H9 (cell line): ENCODE results near the gene SLC22A2. TPM values are rescaled to one million over a fixed set of nuclear protein-coding genes. Genes with fewer than 3 reads are reported as not detected.

Experiments
- DNase-seq: peaks from one replicate; pipeline ENCODE4 v3.0.0-alpha.2; 2017
- H2AFZ ChIP-seq: one replicate; pipeline ENCODE4 v1.6.1; 2013; ENCODE audit warnings: mild to moderate bottlenecking, low read length, control low read depth, moderate library complexity
- H2AK5ac ChIP-seq: 2 replicates; pipeline ENCODE4 v1.6.1; 2013; ENCODE audit warnings: low read length, control low read depth, mixed read lengths; ENCODE audit not compliant: insufficient read length
- H2BK120ac ChIP-seq: one replicate; pipeline ENCODE4 v1.6.1; 2013; ENCODE audit warnings: low read depth, mild to moderate bottlenecking, low read length, control low read depth, inconsistent platforms; ENCODE audit not compliant: poor library complexity, severe bottlenecking
- H2BK12ac ChIP-seq: 2 replicates; pipeline ENCODE4 v1.6.1; 2013; ENCODE audit warnings: low read length, control low read depth, mixed read lengths, low read depth; ENCODE audit not compliant: insufficient read length
- H2BK15ac ChIP-seq: 2 replicates; pipeline ENCODE4 v1.6.1; 2013; ENCODE audit warnings: low read depth, low read length, control low read depth
- H2BK20ac ChIP-seq: one replicate; pipeline ENCODE4 v1.6.1; 2013; ENCODE audit warnings: low read depth, mild to moderate bottlenecking, low read length, control low read depth, inconsistent platforms; ENCODE audit not compliant: poor library complexity, severe bottlenecking
- H2BK5ac ChIP-seq: 2 replicates; pipeline ENCODE4 v1.6.1; 2013; ENCODE audit warnings: low read length, control low read depth, mixed read lengths; ENCODE audit not compliant: insufficient read length
- H3K14ac ChIP-seq: 2 replicates; pipeline ENCODE4 v1.6.1; 2013; ENCODE audit warnings: low read length, control low read depth; ENCODE audit not compliant: insufficient read depth
- H3K18ac ChIP-seq: 2 replicates; pipeline ENCODE4 v1.6.1; 2013; ENCODE audit warnings: low read depth, mild to moderate bottlenecking, mixed read lengths, low read length, control low read depth; ENCODE audit not compliant: insufficient read length
- H3K23ac ChIP-seq: 2 replicates; pipeline ENCODE4 v1.6.1; 2013; ENCODE audit warnings: low read length, control low read depth, mixed read lengths, low read depth; ENCODE audit not compliant: insufficient read length
- H3K23me2 ChIP-seq: 2 replicates; pipeline ENCODE4 v1.6.1; 2013; ENCODE audit warnings: low read depth, mild to moderate bottlenecking, mixed read lengths, low read length, control low read depth; ENCODE audit not compliant: insufficient read length, poor library complexity, severe bottlenecking
- H3K27ac ChIP-seq: 2 replicates; pipeline ENCODE4 v1.5.1; 2013; ENCODE audit warnings: low read length, control low read depth, mixed read lengths, low read depth; ENCODE audit not compliant: insufficient read length
- H3K27me3 ChIP-seq: 2 replicates; pipeline ENCODE4 v1.6.1; 2013; ENCODE audit warnings: low read length, control low read depth, inconsistent platforms; ENCODE audit not compliant: insufficient read depth
- H3K4ac ChIP-seq: 2 replicates; pipeline ENCODE4 v1.6.1; 2013; ENCODE audit warnings: low read depth, mild to moderate bottlenecking, control low read depth, inconsistent platforms, low read length, moderate library complexity
- H3K4me1 ChIP-seq: 2 replicates; pipeline ENCODE4 v1.6.1; 2013; ENCODE audit warnings: low read length, control low read depth, inconsistent platforms; ENCODE audit not compliant: insufficient read depth
- H3K4me2 ChIP-seq: 2 replicates; pipeline ENCODE4 v1.6.1; 2013; ENCODE audit warnings: low read length, control low read depth, mixed read lengths; ENCODE audit not compliant: insufficient read length, insufficient read depth
- H3K56ac ChIP-seq: 2 replicates; pipeline ENCODE4 v1.6.1; 2013; ENCODE audit warnings: low read depth, mild to moderate bottlenecking, mixed read lengths, low read length, control low read depth; ENCODE audit not compliant: insufficient read length
- H3K79me1 ChIP-seq: 2 replicates; pipeline ENCODE4 v1.6.1; 2013; ENCODE audit warnings: low read depth, mild to moderate bottlenecking, moderate library complexity, low read length, control low read depth, inconsistent platforms; ENCODE audit not compliant: insufficient read depth, poor library complexity, severe bottlenecking
- H3K79me2 ChIP-seq: 2 replicates; pipeline ENCODE4 v1.6.1; 2013; ENCODE audit warnings: low read length, control low read depth, inconsistent platforms; ENCODE audit not compliant: insufficient read depth
- H3K9ac ChIP-seq: 2 replicates; pipeline ENCODE4 v1.6.1; 2013; ENCODE audit warnings: low read length, control low read depth, mixed read lengths; ENCODE audit not compliant: insufficient read length; ENCODE audit errors: extremely low read depth
- H3K9me3 ChIP-seq: one replicate; pipeline ENCODE4 v1.6.1; 2013; ENCODE audit warnings: low read depth, low read length, inconsistent platforms; ENCODE audit not compliant: control insufficient read depth
- H3T11ph ChIP-seq: one replicate; pipeline ENCODE4 v1.6.1; 2013; ENCODE audit warnings: mild to moderate bottlenecking, low read length, control low read depth, inconsistent platforms
- H4K20me1 ChIP-seq: one replicate; pipeline ENCODE4 v1.6.1; 2013; ENCODE audit not compliant: control insufficient read depth, insufficient read length, insufficient read depth
- H4K5ac ChIP-seq: 2 replicates; pipeline ENCODE4 v1.6.1; 2013; ENCODE audit warnings: low read depth, mild to moderate bottlenecking, mixed read lengths, low read length, control low read depth; ENCODE audit not compliant: insufficient read length
- H4K8ac ChIP-seq: replicated peaks from 2 replicates; pipeline ENCODE4 v1.6.1; 2013; ENCODE audit warnings: low read length, control low read depth, mixed read lengths, low read depth; ENCODE audit not compliant: insufficient read length
- H4K91ac ChIP-seq: 2 replicates; pipeline ENCODE4 v1.6.1; 2013; ENCODE audit warnings: low read depth, mild to moderate bottlenecking, moderate library complexity, mixed read lengths, low read length, control low read depth; ENCODE audit not compliant: insufficient read length
- H3K27ac Mint-ChIP-seq, 3 experiments: 2 replicates in 2 of 3; 3 replicates in 1 of 3; pipeline ENCODE4 v1.8.0; 2020 to 2021; ENCODE audit warnings: mixed read lengths in 3 of 3, mild to moderate bottlenecking in 1 of 3, moderate library complexity in 1 of 3
- H3K27me3 Mint-ChIP-seq: 2 replicates; pipeline ENCODE4 v1.8.0; 2021; ENCODE audit warnings: low read depth, mild to moderate bottlenecking, moderate library complexity, mixed read lengths
- H3K36me3 Mint-ChIP-seq, 3 experiments: 2 replicates in 2 of 3; 3 replicates in 1 of 3; pipeline ENCODE4 v1.8.0; 2020 to 2021; ENCODE audit warnings: low read depth in 3 of 3, mixed read lengths in 3 of 3; ENCODE audit not compliant: insufficient read depth in 1 of 3
- H3K4me1 Mint-ChIP-seq, 2 experiments: 2 replicates each; pipeline ENCODE4 v1.8.0; 2020; ENCODE audit warnings: mixed read lengths in 2 of 2
- H3K4me3 Mint-ChIP-seq, 2 experiments: 2 replicates in 1 of 2; 3 replicates in 1 of 2; pipeline ENCODE4 v1.8.0; 2020 to 2021; ENCODE audit warnings: mild to moderate bottlenecking in 2 of 2, mixed read lengths in 2 of 2, moderate library complexity in 1 of 2
- H3K9me3 Mint-ChIP-seq, 2 experiments: 2 replicates in 1 of 2; 3 replicates in 1 of 2; pipeline ENCODE4 v1.8.0; 2020; ENCODE audit warnings: mild to moderate bottlenecking in 2 of 2, mixed read lengths in 2 of 2, moderate library complexity in 1 of 2
- WGBS: extraction: QIAGEN DNeasy Blood & Tissue Kit; methylation state at CpG from one replicate; pipeline ENCODE4 v1.1.7; 2013; ENCODE audit warnings: missing lambda C conversion rate, low lambda C conversion rate, mixed read lengths; ENCODE audit not compliant: insufficient read length; ENCODE audit errors: extremely low coverage; 5-methylcytosine and 5-hydroxymethylcytosine counted together
- total RNA-seq: library from RNA; stranded (reverse); gene quantifications from 2 replicates; pipeline ENCODE4 v1.2.1, GENCODE V29; 2021
- TF ChIP-seq, protein P1 (sequence below): fragments of 200-600 bp; sonication (generic); conservative IDR thresholded peaks from 3 replicates; pipeline ENCODE4 v1.8.0; 2021; ENCODE audit warnings: antibody characterized with exemption, mild to moderate bottlenecking

SLC22A2 gene
- total RNA-seq, 1 experiment from 2014 or later: 1.0 TPM

GRCh38 chr6:160263196-160263939 is 4.7 kb upstream of the SLC22A2 start:
- Histone ChIP-seq H3K23ac (no peak overlapping the region), H3T11ph (no peak overlapping the region), H4K8ac (no peak overlapping the region), H3K9me3 (no peaks in the 10 kb centered on the region), H3K14ac (no peak overlapping the region), H2BK20ac (no peak overlapping the region), H3K79me2 (no peaks in the 10 kb centered on the region), H3K4me1 (no peaks in the 10 kb centered on the region), H3K9ac (no peak overlapping the region), H3K23me2 (no peaks in the 10 kb centered on the region), H2BK15ac (no peak overlapping the region), H2AK5ac (no peak overlapping the region), H4K91ac (no peak overlapping the region), H4K20me1 (no peaks in the 10 kb centered on the region), H3K56ac (no peak overlapping the region), H2BK5ac (no peak overlapping the region), H4K5ac (no peak overlapping the region), H3K27me3 (no peaks in the 10 kb centered on the region), H3K27ac (no peak overlapping the region), H3K4me2 (no peak overlapping the region), H2AFZ (no peak overlapping the region), H2BK120ac (no peak overlapping the region), H3K79me1 (no peaks in the 10 kb centered on the region), H2BK12ac (no peak overlapping the region), H3K18ac (no peak overlapping the region), H3K4ac (no peak overlapping the region)
- Mint-ChIP-seq H3K4me1 (peaks cover 26 to 30% of the 10 kb centered on the region in 2 experiments), H3K36me3 (no peaks in the 10 kb centered on the region), H3K9me3 (no peaks in the 10 kb centered on the region), H3K27me3 (no peaks in the 10 kb centered on the region; the same call in 1 of the 2 replicates), H3K27ac (no peak overlapping the region), H3K4me3 (no peak overlapping the region)
- DNase-seq: no peak
- TF ChIP-seq, protein P1, sequence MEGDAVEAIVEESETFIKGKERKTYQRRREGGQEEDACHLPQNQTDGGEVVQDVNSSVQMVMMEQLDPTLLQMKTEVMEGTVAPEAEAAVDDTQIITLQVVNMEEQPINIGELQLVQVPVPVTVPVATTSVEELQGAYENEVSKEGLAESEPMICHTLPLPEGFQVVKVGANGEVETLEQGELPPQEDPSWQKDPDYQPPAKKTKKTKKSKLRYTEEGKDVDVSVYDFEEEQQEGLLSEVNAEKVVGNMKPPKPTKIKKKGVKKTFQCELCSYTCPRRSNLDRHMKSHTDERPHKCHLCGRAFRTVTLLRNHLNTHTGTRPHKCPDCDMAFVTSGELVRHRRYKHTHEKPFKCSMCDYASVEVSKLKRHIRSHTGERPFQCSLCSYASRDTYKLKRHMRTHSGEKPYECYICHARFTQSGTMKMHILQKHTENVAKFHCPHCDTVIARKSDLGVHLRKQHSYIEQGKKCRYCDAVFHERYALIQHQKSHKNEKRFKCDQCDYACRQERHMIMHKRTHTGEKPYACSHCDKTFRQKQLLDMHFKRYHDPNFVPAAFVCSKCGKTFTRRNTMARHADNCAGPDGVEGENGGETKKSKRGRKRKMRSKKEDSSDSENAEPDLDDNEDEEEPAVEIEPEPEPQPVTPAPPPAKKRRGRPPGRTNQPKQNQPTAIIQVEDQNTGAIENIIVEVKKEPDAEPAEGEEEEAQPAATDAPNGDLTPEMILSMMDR: no peak
- no CpG with 5 or more reads among the region's 7 CpGs for WGBS
